WERI-Rb-1 (cell line): Measurements from ENCODE around the gene CRKL.
A peak's percentile ranks its signal among the peaks of the same experiment; 100 is the strongest.

Source experiments
- DNase-seq: peaks from one replicate; pipeline ENCODE4 v3.0.0-alpha.2; 2020
- H3K27ac ChIP-seq: fragments of 250-450 bp; sonication (Bioruptor Pico); 2 replicates; pipeline ENCODE4 v1.5.1; 2020; ENCODE audit warnings: mild to moderate bottlenecking, moderate library complexity
- H3K27me3 ChIP-seq: fragments of 250-450 bp; sonication (Bioruptor Pico); 2 replicates; pipeline ENCODE4 v1.5.1; 2021; ENCODE audit warnings: mild to moderate bottlenecking, low read depth, moderate library complexity; ENCODE audit not compliant: insufficient read depth, severe bottlenecking
- H3K36me3 ChIP-seq: fragments of 250-450 bp; sonication (Bioruptor Pico); 2 replicates; pipeline ENCODE4 v1.5.1; 2020; ENCODE audit warnings: mild to moderate bottlenecking, moderate library complexity
- H3K4me3 ChIP-seq: 2 replicates; pipeline ENCODE4 v1.5.1; 2011; ENCODE audit warnings: low read depth, mild to moderate bottlenecking, control low read depth, low read length
- H3K9me3 ChIP-seq: fragments of 250-450 bp; sonication (Bioruptor Pico); 2 replicates; pipeline ENCODE4 v1.5.1; 2021; ENCODE audit warnings: mild to moderate bottlenecking, moderate library complexity; ENCODE audit not compliant: severe bottlenecking
- TF ChIP-seq, protein P1 (sequence below): IDR thresholded peaks from 2 replicates; pipeline ENCODE4 v1.5.1; 2011; ENCODE audit warnings: low read depth, mild to moderate bottlenecking, control low read depth, inconsistent platforms, low read length

CRKL gene

GRCh38 chr22:20997536-20998257 lies 80.5 kb downstream of the CRKL start:
- no peaks in the 10 kb centered on the region for H3K27me3 ChIP-seq
- TF ChIP-seq, protein P1, sequence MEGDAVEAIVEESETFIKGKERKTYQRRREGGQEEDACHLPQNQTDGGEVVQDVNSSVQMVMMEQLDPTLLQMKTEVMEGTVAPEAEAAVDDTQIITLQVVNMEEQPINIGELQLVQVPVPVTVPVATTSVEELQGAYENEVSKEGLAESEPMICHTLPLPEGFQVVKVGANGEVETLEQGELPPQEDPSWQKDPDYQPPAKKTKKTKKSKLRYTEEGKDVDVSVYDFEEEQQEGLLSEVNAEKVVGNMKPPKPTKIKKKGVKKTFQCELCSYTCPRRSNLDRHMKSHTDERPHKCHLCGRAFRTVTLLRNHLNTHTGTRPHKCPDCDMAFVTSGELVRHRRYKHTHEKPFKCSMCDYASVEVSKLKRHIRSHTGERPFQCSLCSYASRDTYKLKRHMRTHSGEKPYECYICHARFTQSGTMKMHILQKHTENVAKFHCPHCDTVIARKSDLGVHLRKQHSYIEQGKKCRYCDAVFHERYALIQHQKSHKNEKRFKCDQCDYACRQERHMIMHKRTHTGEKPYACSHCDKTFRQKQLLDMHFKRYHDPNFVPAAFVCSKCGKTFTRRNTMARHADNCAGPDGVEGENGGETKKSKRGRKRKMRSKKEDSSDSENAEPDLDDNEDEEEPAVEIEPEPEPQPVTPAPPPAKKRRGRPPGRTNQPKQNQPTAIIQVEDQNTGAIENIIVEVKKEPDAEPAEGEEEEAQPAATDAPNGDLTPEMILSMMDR, result no peak
- no peaks in the 10 kb centered on the region for H3K9me3 ChIP-seq
- no peak overlapping the region for H3K4me3 ChIP-seq
- DNase-seq, result no peak
- no peak overlapping the region for H3K27ac ChIP-seq
- peaks cover 55% of the 10 kb centered on the region for H3K36me3 ChIP-seq

DNA sequence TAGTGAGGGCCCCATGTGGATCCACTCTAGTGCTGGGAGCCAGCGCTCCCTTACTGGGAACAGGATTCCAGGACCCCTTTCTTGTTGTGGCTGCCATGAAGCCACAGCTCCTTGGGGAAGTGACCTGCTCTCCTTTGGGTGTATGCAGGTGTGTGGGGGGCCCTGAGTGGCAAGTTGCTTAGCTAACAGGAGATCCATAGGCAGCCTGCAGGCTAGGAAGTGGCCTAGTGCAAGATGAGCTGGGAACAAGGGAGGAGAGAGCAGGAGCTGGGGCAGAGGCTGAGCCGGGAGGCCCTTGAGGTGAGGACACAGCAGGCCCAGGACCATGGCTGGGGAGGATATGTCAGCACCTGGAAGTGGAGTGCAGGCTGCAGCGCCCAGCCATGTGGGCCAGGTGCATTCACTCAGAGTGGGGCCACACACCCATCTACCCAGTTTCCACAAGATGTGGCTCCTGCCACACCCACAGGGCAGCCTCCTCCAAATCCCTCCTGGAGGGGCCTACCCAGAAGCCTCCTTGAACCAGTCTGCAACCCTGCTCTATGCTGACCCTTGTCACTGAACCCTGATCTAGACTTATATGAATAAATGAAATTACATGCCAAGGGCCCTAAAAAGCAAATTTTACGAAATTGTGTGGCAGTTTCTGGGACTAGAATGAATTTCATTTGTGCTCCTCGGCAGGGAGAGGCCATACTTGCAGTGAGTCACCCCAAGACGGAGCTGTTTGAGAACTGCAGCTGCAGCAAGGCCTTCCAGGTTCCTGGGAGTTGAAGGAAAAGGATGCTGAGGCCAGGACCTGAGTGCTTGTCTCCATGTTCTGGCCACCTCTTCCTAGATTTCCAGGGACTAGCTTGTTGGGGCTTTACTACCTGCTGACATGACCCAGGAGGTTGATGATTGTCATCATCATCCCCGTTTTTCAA lies 81.5 kb downstream of the CRKL start:
- Histone ChIP-seq H3K9me3 (no peaks in the 10 kb centered on the region), H3K36me3 (peaks cover 59% of the 10 kb centered on the region)
- TF ChIP-seq, protein P1, result no peak

DNA sequence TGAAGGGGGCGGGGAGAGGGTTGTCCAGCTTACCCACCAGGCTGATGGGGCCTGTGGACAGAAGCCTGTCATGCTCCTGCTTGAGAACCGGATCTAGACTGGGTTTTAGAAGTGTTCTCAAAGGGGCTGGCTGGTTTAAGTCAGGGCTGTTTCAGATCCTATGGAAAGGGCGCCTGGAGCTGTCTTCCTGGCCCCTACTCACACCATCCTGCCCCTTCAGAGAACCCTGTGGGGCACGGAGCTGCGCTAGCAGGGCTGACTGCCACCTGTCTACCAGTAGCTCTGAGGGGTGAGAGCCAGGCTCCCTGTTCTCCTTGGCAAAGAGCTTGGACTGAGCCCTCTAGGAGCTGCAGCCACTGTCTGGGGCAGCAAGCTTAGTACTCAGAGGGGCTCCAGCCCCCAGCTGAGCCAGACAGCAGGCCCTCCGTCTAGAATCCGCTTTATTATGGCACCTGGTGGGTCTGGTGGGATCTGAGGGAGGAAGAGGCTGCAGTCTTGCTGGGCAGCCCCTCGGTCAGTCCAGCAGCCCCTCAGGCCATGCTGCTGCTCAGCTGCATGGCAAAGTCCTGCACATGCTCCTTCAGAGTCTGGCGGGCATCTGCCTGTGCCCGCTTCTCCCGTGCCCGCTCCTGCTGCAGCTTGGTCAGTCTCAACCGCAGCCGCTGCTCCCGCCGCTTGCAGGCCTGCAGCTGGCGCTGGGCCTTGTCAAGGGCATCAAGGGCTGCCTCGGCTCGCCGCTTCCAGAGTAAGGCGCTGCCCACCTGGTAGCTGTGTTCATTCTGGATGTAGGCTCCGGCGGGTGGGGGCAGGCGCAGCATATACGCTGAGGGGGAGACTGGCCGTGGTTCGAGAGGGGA lies 82.4 kb downstream of the CRKL start:
- H3K4me3 ChIP-seq, result no peak overlapping the region
- peak overlapping the region; percentile 99; the same call in 1 of the 2 replicates for H3K27ac ChIP-seq
- no peak for DNase-seq
- TF ChIP-seq, protein P1, result no peak
- no peaks in the 10 kb centered on the region for H3K27me3 ChIP-seq
- H3K9me3 ChIP-seq, result no peaks in the 10 kb centered on the region
- peaks cover 64% of the 10 kb centered on the region for H3K36me3 ChIP-seq

More for the DNA sequence above, 81.5 kb downstream of the CRKL start:
- no peak for DNase-seq
- H3K27me3 ChIP-seq, result no peaks in the 10 kb centered on the region
- no peak overlapping the region for H3K27ac ChIP-seq
- H3K4me3 ChIP-seq, result no peak overlapping the region

- TF ChIP-seq, protein P1, result 0 out of 2 replicates have a peak, but pooled peaks have one; percentile 1
- Histone ChIP-seq H3K36me3 (peaks cover 70% of the 10 kb centered on the region), H3K9me3 (no peaks in the 10 kb centered on the region), H3K27me3 (no peaks in the 10 kb centered on the region), H3K4me3 (peak overlapping the region; percentile 95), H3K27ac (peak overlapping the region; percentile 99)
- no peak for DNase-seq
Observed at GRCh38 chr22:21000207-21000986, 83.2 kb downstream of the CRKL start.

DNA sequence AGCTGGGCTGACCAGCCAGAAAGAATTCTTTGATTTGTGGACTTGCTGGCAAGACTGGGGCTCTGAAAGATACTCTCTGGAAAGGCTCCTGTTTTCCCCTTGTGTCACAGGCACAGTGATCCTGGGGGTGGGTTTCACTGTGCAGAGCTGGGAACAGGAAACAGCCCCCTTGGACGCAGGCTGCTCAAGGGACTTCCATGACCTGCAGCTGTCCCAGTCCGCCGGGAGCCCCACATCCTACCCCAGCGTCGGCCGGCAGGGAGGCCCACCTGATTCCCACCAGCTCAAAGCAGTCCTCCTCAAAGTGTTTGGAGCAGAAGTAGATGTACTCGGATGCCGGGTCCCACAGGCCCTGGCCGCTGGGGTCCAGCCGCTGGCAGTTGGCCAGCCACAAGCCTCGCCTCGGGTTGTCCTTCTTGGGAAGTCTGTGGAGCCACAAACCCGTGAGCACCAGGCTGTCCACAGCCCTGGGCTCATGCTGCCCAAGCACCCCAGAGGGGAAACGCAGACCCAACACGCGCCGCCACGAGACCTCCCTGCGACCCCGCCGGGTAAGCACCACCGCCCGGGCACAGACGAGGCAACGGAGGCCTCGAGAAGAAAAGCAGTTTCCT lies 83.9 kb downstream of the CRKL start:
- H3K4me3 ChIP-seq, result peak overlapping the region; percentile 95
- H3K27ac ChIP-seq, result peak overlapping the region; percentile 99
- no peaks in the 10 kb centered on the region for H3K27me3 ChIP-seq
- H3K9me3 ChIP-seq, result no peaks in the 10 kb centered on the region
- TF ChIP-seq, protein P1, result no peak
- peaks cover 73% of the 10 kb centered on the region for H3K36me3 ChIP-seq
- DNase-seq, result no peak
